Colonic mucosa (tissue), 4 donors: ENCODE data around the gene GRM2. TPM values are rescaled to one million over a fixed set of nuclear protein-coding genes. Genes with fewer than 3 reads are reported as not detected.

Source experiments
- DNase-seq: peaks from one replicate; pipeline ENCODE4 v3.0.0-alpha.2; 2020
- H3K27ac ChIP-seq: fragments of 200-600 bp; one replicate; pipeline ENCODE4 v1.8.0; 2021
- H3K27me3 ChIP-seq: fragments of 200-600 bp; one replicate; pipeline ENCODE4 v1.8.0; 2021
- H3K36me3 ChIP-seq: fragments of 200-600 bp; one replicate; pipeline ENCODE4 v1.8.0; 2021
- H3K4me1 ChIP-seq: fragments of 200-600 bp; one replicate; pipeline ENCODE4 v1.8.0; 2021; ENCODE audit warnings: mild to moderate bottlenecking
- H3K4me3 ChIP-seq: fragments of 200-600 bp; one replicate; pipeline ENCODE4 v1.8.0; 2021
- H3K9ac ChIP-seq, 2 donors: one replicate each; pipeline ENCODE4 v1.7.0; 2013; ENCODE audit warnings: control low read depth in 2 of 2, low read depth in 2 of 2, low read length in 2 of 2
- H3K9me3 ChIP-seq: fragments of 200-600 bp; one replicate; pipeline ENCODE4 v1.8.0; 2021
- CTCF ChIP-seq: fragments of 200-600 bp; IDR thresholded peaks from one replicate; pipeline ENCODE4 v1.8.0; 2022; ENCODE audit warnings: antibody characterized with exemption, mild to moderate bottlenecking
- intact Hi-C: fragments of 100-400 bp; cut with DNase I; formaldehyde crosslinking; loops from one replicate; pipeline ENCODE4 v1.14.1; 2022
- total RNA-seq, 2 donors: library from RNA; stranded (reverse); fragmentation: NEBNext Ultra II Directional in 1 of 2; extraction: Animal tissue kit (Norgen Biotek cat#: 25700) in 1 of 2; gene quantifications; one replicate each; pipeline ENCODE4 v1.2.1, GENCODE V29; 2021
- donor health status: healthy.
- donor health status: DM: no; HTN: no; CAD: no.
- donor health status: DM: no; HTN: no; CAD: no.

Gene GRM2
- total RNA-seq, 2 donors from 2014 or later: 0.12 TPM; not detected in 1

GRCh38 chr3:51673181-51673801 lies 33.6 kb upstream of the GRM2 start:
- TF ChIP-seq CTCF: no peak
- intact Hi-C loops: loop anchor here (10.0 kb wide), 1 partner anchor 278 kb away; the partner anchor contains the start of gene RBM15B
- Histone ChIP-seq H3K9me3 (no peaks in the 10 kb centered on the region), H3K27me3 (no peaks in the 10 kb centered on the region), H3K9ac (peak overlapping the region in 1 of 2 donors; percentile 37), H3K36me3 (no peaks in the 10 kb centered on the region), H3K4me3 (no peak overlapping the region), H3K4me1 (peaks cover 17% of the 10 kb centered on the region), H3K27ac (no peak overlapping the region)
- no peak for DNase-seq

- H3K27ac ChIP-seq: no peak overlapping the region
- no peak overlapping the region for H3K9ac ChIP-seq
- DNase-seq: no peak
- H3K4me3 ChIP-seq: no peak overlapping the region
- no peaks in the 10 kb centered on the region for H3K27me3 ChIP-seq
- H3K4me1 ChIP-seq: peaks cover 14% of the 10 kb centered on the region
- no peaks in the 10 kb centered on the region for H3K36me3 ChIP-seq
- intact Hi-C loops: loop anchor here (10.0 kb wide), 1 partner anchor 279 kb away; the partner anchor contains the start of gene RBM15B
- no peak for TF ChIP-seq CTCF
- H3K9me3 ChIP-seq: no peaks in the 10 kb centered on the region
Measured at GRCh38 chr3:51673802-51674654, 32.8 kb upstream of the GRM2 start.

- no peak overlapping the region for H3K4me3 ChIP-seq
- H3K9ac ChIP-seq: no peak overlapping the region
- H3K27ac ChIP-seq: no peak overlapping the region
- DNase-seq: no peak
- H3K9me3 ChIP-seq: no peaks in the 10 kb centered on the region
- intact Hi-C loops: loop anchor here (10.0 kb wide), 1 partner anchor 280 kb away; the partner anchor contains the start of gene RBM15B
- no peak for TF ChIP-seq CTCF
- no peaks in the 10 kb centered on the region for H3K27me3 ChIP-seq
- peaks cover 9% of the 10 kb centered on the region for H3K4me1 ChIP-seq
- H3K36me3 ChIP-seq: no peaks in the 10 kb centered on the region
Measured at GRCh38 chr3:51675201-51675611, 31.7 kb upstream of the GRM2 start.

- Histone ChIP-seq H3K9ac (no peak overlapping the region), H3K9me3 (no peaks in the 10 kb centered on the region), H3K27ac (no peak overlapping the region), H3K27me3 (no peaks in the 10 kb centered on the region), H3K4me1 (peaks cover 17% of the 10 kb centered on the region), H3K36me3 (no peaks in the 10 kb centered on the region), H3K4me3 (no peak overlapping the region)
- no peak for TF ChIP-seq CTCF
- no peak for DNase-seq
- intact Hi-C loops: loop anchor here (10.0 kb wide), 1 partner anchor 281 kb away; the partner anchor contains the start of gene RBM15B
Measured at GRCh38 chr3:51676102-51676640, 30.7 kb upstream of the GRM2 start.

- Histone ChIP-seq H3K9me3 (no peaks in the 10 kb centered on the region), H3K27me3 (no peaks in the 10 kb centered on the region), H3K36me3 (no peaks in the 10 kb centered on the region), H3K27ac (no peak overlapping the region), H3K4me3 (no peak overlapping the region), H3K9ac (no peak overlapping the region), H3K4me1 (peaks cover 21% of the 10 kb centered on the region)
- intact Hi-C loops: loop anchor here (10.0 kb wide), 1 partner anchor 283 kb away; the partner anchor contains the start of gene RBM15B
- no peak for TF ChIP-seq CTCF
- no peak for DNase-seq
Measured at GRCh38 chr3:51677358-51677757, 29.5 kb upstream of the GRM2 start.
